Measurements from ENCODE around the gene MAP4K3.
"Not testable (repeated sequence)": the region's sequence is repeated elsewhere in the genome, so short reads cannot be mapped to it uniquely, and the experiment has no call there.

Gene MAP4K3

GRCh38 chr2:39386064-39386463 lies 51.0 kb downstream of the MAP4K3 start:
- Histone ChIP-seq H3K9me3 (no peaks in the 10 kb centered on the region), H3K36me3 (no peaks in the 10 kb centered on the region), H3K4me3 (ENCODE audit: low read depth, low read length) (no peak overlapping the region), H3K4me1 (peaks cover 8% of the 10 kb centered on the region), H3K27me3 (no peaks in the 10 kb centered on the region)
- TF ChIP-seq CTCF (IDR thresholded peaks at IDR 0.05; ENCODE audit: low read depth, low read length): no peak
- no peak for DNase-seq

- no peaks in the 10 kb centered on the region for H3K9me3 ChIP-seq
- TF ChIP-seq CTCF (IDR thresholded peaks at IDR 0.05; ENCODE audit: low read depth, low read length): no peak
- no peak overlapping the region for H3K4me3 ChIP-seq (ENCODE audit: low read depth, low read length)
- no peak for DNase-seq
- H3K27me3 ChIP-seq: no peaks in the 10 kb centered on the region
- no peaks in the 10 kb centered on the region for H3K36me3 ChIP-seq
- H3K4me1 ChIP-seq: peaks cover 14% of the 10 kb centered on the region
Observed at GRCh38 chr2:39385172-39385571, 51.9 kb downstream of the MAP4K3 start.

GRCh38 chr2:39384071-39384470 lies 53.0 kb downstream of the MAP4K3 start:
- H3K4me3 ChIP-seq (ENCODE audit: low read depth, low read length); H3K36me3 ChIP-seq; H3K27me3 ChIP-seq; H3K9me3 ChIP-seq; DNase-seq: not testable (repeated sequence)
- H3K4me1 ChIP-seq: peaks cover 14% of the 10 kb centered on the region

- no peaks in the 10 kb centered on the region for H3K27me3 ChIP-seq
- peaks cover 8% of the 10 kb centered on the region for H3K4me1 ChIP-seq
- H3K4me3 ChIP-seq (ENCODE audit: low read depth, low read length): no peak overlapping the region
- TF ChIP-seq CTCF (IDR thresholded peaks at IDR 0.05; ENCODE audit: low read depth, low read length): no peak
- H3K9me3 ChIP-seq: no peaks in the 10 kb centered on the region
- DNase-seq: no peak
- no peaks in the 10 kb centered on the region for H3K36me3 ChIP-seq
Observed at GRCh38 chr2:39383146-39383545, 53.9 kb downstream of the MAP4K3 start.

GRCh38 chr2:39381653-39382052 lies 55.4 kb downstream of the MAP4K3 start:
- DNase-seq: no peak
- H3K4me1 ChIP-seq: peaks cover 6% of the 10 kb centered on the region; the same call in 1 of the 2 replicates
- no peaks in the 10 kb centered on the region for H3K9me3 ChIP-seq

GRCh38 chr2:39380525-39381150 lies 56.4 kb downstream of the MAP4K3 start:
- H3K9me3 ChIP-seq: no peaks in the 10 kb centered on the region
- H3K4me1 ChIP-seq: peaks cover 6% of the 10 kb centered on the region; the same call in 1 of the 2 replicates
- no peak overlapping the region for H3K4me3 ChIP-seq (ENCODE audit: low read depth, low read length)
- no peak for TF ChIP-seq CTCF (IDR thresholded peaks at IDR 0.05; ENCODE audit: low read depth, low read length)
- DNase-seq: no peak
- no peaks in the 10 kb centered on the region for H3K27me3 ChIP-seq
- H3K36me3 ChIP-seq: no peaks in the 10 kb centered on the region

More at GRCh38 chr2:39381653-39382052, 55.4 kb downstream of the MAP4K3 start:
- Histone ChIP-seq H3K36me3 (no peaks in the 10 kb centered on the region), H3K27me3 (no peaks in the 10 kb centered on the region), H3K4me3 (ENCODE audit: low read depth, low read length) (no peak overlapping the region)
- TF ChIP-seq CTCF (IDR thresholded peaks at IDR 0.05; ENCODE audit: low read depth, low read length): no peak
